Adrenal gland (tissue), 5 donors: Measurements from ENCODE around the gene CRBN.

ENCODE experiments used
- CTCF ChIP-seq, 6 experiments: fragments of 450-650 bp in 4 of 6; fragments of 200-600 bp in 2 of 6; sonication (generic) in 1 of 6; IDR thresholded peaks; 1 replicate in 5 of 6; 2 replicates in 1 of 6; pipeline versions ENCODE4 v1.5.1 to v1.8.0; 2016 to 2021; ENCODE audit warnings: antibody characterized with exemption in 6 of 6, mild to moderate bottlenecking in 2 of 6, moderate library complexity in 1 of 6
- POLR2A ChIP-seq, 2 donors: fragments of 450-650 bp; IDR thresholded peaks; one replicate each; pipeline ENCODE4 v1.6.1; 2017; ENCODE audit warnings: antibody characterized with exemption in 2 of 2, mild to moderate bottlenecking in 2 of 2, moderate library complexity in 1 of 2
- donor health status: DM: no; HTN: no; CAD: no.

- no peak for TF ChIP-seq CTCF (IDR thresholded peaks at IDR 0.05)
- TF ChIP-seq POLR2A (IDR thresholded peaks at IDR 0.05) = no peak
Measured at GRCh38 chr3:3189961-3190360, 10.5 kb upstream of the CRBN start.
